Heart left ventricle (tissue), 13 donors: ENCODE results near the gene RANBP3.

Experiments used
- CTCF ChIP-seq, 12 donors: fragments of 200-600 bp; sonication (generic) in 4 of 12; IDR thresholded peaks; one replicate each; pipeline versions ENCODE4 v1.5.0 to v1.8.0; 2018 to 2022; ENCODE audit warnings: antibody characterized with exemption in 12 of 12, mild to moderate bottlenecking in 5 of 12
- POLR2A ChIP-seq, 2 donors: fragments of 450-650 bp; IDR thresholded peaks; one replicate each; pipeline ENCODE4 v1.6.1; 2017; ENCODE audit warnings: antibody characterized with exemption in 2 of 2, mild to moderate bottlenecking in 2 of 2, moderate library complexity in 2 of 2
- donor health status: ischemic (EF 13 %, LVEDD 7.1; RV severe dilation, severe dysfunction).
- donor health status: DM: no; HTN: yes; CAD: no.
- donor health status: DM: no; HTN: no; CAD: no.
- donor health status: ischemic (EF 25% LVEDD 6.9; RV normal size, moderate dysfunction).
- donor health status: ischemic (EF 25% LVEDD 5.7; RV mildly dilated, moderate dysfunction).
- donor health status: ischemic (EF 35%, LVEDD 5.7; RV mildly dilated, moderate dysfunction).
- donor health status: nonischemic (EF 11% LVEDD 7.7; RV severe dilation, severe dysfunction).
- donor health status: DM: yes; HTN: yes; CAD: no.
- donor health status: PGD.
- donor health status: ischemic (EF 29% LVEDD 5.4; RV normal size, mild dysfunction).
- donor health status: nonischemic (EF 23%, LVEDD 6.1; RV moderate dilation, normal function).

- no peak for TF ChIP-seq CTCF (IDR thresholded peaks at IDR 0.05)
- TF ChIP-seq POLR2A (IDR thresholded peaks at IDR 0.05), result no peak
Observed at GRCh38 chr19:6023085-6023682, 45.2 kb upstream of the RANBP3 start.
